Islet of Langerhans (tissue), 1 donor: Measurements from ENCODE around the gene SLC6A8.

ENCODE experiments used
- FAIRE-seq: peaks from one replicate; lab custom pipeline; 2011; peaks lifted over from hg19 to GRCh38; lab: Jason Lieb, UNC

The SLC6A8 gene

DNA sequence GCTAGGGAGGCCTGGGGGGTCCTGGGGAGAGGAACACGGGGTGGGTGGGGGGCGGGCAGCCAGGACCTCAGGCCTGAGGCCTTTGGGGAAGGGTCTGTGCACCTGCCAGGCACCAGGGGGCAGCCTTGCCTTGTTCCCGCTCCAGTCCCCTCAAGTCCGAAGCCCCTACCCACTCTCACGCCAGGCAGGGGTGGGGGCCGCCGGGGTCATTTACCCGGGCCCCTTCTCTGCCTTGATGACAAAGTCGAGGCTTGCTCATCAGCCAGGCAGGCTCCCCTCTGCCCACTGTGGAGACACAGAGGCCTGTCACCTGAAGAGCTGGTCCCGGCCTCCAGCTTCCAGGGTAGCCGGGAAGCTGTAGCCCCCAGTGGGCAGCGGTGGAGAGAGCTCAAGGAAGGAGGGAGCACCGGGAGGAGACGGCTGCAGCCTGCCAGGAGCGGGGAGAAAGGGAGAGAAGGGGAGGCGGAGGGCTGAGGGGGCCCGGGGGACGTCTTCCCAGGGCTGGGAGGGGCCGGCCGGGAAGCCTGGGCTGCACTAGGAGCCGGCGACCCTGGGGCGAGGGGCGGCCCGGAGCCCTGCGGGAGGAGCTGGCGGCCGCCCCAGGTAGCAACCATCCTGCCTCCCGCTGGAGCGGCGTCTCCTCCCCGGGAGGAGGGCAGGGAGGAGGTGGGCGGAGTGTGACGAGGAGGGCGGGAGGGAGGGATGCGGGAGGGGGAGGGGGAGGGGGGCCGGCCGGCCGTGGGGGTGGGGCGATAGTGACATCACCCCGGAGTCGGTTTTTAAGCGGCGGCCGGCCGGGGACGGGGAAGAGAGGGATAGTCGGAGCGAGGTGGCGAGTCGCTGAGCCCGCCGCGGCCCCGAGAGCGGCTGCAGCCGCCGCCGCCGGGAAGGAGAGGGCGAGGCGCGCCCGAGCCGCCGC is at the start of gene SLC6A8:
Gene SLC6A8 (plus strand): TSS at position 806 of the 919 bp plus-strand sequence. CDS start 649 bp downstream, outside the sequence.
- FAIRE-seq = no peak

DNA sequence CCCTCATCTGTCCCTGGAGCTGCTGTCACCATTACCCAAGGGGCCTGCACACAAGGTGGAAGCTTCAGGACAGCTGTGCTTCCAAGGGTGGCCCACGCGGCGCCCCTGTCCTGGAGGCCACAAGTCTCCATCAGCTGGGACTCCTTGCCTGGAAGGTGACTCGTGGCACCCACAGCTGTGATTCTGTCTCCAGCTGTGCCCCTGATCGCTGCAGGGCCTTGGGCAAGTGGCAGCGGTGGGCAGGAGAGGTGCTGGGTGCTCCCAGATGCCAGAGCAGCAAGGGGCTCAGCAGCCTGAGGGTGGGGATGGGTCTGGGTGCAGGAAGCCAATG is 49.7 kb upstream of the SLC6A8 start:
- no peak for FAIRE-seq

DNA sequence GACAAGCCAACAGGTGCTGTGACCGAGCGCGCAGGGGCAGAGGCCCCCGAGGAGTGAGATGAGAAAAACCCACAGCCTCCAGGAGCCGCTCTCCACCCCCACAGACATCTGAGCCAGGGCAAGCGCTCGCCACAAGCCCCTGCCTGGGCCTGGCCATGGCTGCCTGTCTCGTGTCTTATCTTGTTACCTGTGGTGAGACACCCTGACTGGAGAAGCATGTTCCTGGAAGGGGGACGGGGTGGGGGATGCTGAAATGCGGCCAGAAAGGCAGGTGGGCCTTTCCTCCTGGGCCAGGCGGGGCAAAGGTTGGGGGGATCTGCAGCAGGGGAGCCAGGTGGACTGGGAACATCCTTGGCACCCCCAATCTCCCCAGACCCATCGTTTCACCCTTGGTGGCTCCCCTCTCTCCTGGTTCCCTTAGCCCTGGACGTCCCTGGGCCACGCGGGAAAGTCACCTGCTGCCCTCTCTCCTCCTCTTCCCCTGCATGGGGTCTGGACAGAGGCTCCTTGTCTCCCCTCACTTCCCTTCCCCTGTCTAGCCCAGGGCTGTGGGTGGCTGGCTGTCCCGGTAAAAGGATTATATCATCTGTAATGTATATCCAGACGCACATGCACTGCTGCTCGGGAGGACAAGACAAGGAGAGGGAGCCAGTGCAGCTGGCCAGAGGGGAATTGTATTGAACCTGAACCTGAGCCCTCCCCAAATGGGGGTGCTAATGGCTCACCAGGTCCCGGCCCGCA is 49.1 kb upstream of the SLC6A8 start:
- no peak for FAIRE-seq

DNA sequence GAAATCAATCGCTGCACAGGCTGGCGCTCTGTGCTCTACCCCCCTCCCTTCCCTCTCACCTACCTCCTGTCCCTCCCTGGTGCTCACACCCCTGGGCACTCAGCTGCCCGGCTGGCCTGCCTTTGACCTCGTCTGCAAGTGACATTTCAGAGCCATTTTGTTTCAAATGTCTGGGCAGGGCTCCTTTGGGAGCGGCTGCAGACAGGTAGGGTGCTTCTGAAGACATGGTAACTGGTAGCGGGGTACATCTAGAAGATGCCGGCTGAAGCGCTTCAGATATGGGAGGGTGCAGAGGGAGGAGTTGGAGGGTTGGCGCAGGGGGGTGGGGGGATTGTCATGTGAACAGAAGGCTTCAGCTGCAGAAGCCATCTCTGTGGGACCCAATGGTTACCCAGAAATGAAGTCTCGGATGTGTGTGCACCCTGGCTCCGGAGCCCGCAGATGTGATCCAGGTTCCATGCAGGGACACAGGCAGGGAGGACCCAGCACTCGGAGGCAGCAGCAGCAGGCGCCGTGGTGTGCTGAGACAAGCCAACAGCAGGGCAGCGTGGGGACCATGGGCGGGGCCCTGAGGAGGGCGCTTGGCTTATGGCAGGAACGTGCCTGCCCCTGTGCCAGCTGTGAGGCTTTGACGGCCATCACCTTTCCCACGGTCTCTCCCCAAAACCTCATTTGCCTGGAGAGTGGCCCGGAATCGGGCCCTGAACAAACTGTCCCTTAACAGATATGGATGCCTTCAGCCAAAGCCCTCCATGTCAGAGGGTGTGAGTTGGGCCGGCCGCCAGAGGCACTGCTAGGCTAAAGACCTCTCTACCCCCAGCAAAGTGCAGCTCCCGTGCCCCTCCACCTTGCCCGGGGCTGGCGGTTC is 48.3 kb upstream of the SLC6A8 start:
- FAIRE-seq = no peak

DNA sequence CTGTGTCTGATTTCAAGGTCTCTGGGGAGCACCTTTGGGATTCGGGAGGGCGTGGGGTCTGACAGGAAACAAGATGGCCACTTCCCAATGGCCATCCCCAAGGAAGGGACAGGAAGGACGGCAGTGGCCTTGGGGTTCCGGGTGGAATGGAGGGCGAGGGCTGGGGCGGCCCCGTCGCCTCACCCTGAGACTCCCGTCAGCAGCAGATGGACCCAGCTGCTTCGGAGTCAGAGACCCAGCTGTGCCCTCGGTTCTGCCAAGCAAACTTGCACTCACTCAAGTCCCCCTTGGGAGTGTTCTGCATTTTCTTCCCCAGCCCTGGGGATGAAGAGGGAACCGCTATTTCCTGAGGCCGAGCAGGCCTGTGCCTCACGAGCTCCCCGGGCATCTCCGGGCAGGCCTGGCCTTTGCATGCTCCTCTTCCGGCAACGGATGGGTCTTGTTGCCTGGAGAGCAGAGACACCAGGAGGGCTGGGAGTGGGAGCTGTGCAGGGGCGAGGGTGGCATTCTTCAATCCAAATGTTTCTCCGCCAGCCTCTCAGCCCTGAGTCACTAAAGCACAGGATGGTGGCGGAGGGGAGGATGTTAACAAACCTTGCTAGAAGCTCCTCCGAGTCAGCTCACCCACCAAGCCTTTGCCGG is 47.6 kb upstream of the SLC6A8 start:
- no peak for FAIRE-seq

DNA sequence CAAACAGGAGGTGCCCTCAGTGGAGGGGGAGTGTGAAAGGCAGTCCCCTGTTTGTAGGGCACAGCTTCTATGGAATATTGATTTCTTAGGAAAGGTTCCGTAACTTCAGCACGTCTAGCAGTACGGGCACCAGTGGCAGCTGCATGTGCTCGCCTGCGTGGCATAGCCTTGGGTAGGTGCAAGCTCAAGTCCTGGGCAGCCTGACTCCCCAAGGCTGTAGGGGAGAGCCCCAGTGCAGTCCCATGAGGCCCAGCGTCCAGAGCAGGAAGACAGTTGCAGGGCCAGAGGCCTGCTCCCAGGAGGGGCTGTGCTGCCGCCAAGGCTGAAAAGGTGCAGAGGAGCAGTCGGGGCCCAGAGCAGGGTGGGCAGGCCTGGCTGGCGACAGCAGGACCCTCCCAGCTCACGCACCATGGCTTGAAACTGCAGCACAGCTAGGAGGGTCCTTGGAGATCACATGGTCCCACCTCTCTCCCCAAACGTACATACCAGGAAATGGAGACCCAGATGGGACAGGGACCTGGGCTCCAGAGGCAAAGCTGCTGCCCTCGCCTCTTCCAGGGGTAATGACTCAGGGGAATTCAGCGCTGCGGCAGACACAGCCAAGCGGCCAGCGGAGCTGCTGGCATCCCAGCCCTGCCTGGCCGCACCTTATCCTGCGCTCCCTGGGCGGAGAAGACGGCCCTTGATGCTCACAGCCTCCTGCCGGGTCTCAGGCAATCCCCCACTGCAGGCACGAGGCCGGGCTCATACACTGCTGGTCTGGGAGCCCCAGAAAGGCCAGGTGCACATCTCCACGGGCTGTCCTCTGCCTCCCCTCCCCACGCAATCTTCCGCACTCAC is 46.8 kb upstream of the SLC6A8 start:
- FAIRE-seq = no peak

DNA sequence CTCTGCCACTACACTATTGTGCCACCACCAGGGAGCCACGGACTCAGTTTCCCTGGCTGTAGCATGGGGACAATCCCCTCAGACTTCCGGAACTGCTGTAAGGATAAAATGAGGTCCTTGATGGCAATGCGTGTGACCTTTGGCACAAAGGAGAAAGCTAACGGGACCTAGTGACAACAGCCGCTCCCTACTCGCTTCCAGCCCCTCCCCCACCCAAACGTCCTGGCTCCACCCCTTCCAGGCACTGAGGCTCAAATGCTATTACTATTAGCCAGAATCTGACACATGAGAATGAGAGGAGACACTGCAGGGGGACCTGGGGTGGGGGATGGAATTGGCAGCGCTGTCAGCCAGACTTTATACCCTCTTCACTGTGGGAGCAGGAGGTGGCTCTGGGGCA is 46.1 kb upstream of the SLC6A8 start:
- FAIRE-seq = no peak

DNA sequence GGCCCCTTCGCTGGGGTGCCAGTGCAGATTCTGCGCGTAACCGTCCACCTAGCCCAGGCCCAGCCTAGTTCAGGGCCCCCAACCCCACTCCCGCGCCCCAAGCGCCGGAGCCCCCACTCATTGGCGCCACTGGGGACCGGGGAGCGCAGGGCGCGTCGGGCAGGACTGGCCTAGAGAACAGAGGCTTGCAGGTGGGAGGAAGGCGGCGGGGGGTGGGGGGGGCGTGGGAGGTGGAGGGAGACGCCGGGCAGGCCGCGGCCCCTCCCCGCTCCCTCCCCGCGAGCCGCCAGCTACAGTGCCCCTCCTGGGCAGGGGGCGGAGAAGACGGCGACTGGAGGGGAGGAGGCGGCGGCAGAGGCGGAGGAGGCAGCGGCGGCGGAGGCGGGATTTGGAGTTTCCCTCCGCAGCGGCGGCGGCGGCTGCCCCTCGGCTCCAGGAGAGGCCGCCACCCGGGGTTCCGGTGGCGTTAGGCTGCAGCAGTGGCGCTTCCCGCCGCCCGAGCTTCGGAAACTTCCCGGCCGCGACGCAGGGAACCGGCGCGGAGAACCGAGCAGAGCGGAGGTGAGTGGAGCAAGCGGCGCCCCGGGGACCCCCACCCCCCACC is 45.6 kb upstream of the SLC6A8 start:
- no peak for FAIRE-seq

DNA sequence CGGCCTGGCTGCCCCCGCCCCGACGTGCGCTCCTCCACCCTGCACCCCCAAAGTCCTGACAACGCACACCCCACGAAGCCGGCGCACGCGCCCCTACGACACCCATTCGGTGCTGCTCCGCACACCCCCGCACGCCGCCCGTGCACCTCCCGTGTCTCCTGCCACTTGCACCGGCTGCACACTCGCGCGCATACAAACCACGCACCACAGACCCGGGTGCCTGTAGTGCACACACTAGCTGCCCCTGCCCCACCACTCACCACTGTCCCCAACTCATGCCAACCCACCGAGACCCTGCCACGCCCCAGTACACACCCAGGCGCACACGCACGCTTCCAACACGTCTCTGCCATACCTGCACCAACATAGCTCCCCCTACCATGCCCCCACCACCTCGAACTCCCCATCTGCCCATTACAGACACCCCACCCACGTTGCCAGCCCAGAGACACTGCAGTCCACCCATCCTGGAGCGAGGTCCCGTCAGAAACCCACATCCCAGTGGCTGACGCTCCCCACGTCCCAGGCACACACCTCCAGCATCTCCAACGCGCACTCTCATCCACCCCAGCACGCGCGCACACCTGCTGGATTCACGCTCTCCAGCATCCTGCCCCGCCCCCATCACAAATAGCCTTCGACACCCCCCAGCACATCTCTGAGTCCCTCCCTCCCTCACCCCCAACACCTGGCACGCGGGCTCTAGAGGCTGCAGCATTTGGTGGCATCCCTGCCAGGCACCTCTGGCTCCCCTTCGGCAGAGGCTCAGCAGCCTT is 44.9 kb upstream of the SLC6A8 start:
- no peak for FAIRE-seq

DNA sequence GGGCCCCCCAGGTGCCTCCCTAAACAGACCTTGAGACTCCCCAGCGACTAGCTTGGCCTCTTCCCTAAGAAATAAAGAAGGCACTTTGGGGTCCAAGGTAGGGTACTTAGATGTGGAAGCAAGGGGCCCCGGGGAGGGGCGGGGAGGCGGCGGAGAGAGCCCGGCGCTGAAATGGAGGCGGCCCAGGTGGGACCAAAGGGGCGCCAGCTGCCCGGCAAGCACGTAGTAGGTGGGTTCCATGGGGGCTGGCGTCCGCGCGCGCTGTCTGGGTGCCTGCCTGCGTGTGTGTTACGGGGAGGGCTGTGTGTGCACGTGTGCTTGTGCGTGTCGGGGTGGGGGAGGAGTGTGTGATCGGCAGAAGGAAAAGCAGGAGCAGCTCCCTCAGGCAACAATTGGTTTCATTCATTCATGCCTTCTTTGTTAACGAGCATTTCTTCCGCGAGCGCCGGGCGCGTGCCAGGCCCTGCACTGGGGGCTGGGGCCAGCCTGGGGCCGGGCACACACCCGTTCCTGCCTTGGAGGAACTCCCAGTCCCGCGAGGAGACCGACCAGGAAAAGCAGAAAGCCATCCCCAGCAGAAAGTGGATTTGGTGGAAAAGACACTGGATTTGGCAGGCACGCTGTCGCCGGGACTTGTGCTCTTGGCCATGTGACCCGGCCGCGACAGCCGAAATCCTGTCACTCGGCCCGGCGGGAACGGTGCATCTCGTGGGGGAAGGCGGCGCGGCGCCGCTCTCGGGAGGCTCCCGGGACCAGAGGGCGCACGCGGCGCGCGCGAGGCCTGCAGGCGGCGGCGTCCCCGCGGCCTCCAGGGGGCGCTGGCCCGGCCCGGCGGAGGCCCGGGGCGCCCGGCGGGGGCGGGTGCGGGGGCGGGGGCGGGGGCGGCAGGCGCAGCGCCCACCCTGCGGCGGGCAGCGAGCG is 44.0 kb upstream of the SLC6A8 start:
- no peak for FAIRE-seq

DNA sequence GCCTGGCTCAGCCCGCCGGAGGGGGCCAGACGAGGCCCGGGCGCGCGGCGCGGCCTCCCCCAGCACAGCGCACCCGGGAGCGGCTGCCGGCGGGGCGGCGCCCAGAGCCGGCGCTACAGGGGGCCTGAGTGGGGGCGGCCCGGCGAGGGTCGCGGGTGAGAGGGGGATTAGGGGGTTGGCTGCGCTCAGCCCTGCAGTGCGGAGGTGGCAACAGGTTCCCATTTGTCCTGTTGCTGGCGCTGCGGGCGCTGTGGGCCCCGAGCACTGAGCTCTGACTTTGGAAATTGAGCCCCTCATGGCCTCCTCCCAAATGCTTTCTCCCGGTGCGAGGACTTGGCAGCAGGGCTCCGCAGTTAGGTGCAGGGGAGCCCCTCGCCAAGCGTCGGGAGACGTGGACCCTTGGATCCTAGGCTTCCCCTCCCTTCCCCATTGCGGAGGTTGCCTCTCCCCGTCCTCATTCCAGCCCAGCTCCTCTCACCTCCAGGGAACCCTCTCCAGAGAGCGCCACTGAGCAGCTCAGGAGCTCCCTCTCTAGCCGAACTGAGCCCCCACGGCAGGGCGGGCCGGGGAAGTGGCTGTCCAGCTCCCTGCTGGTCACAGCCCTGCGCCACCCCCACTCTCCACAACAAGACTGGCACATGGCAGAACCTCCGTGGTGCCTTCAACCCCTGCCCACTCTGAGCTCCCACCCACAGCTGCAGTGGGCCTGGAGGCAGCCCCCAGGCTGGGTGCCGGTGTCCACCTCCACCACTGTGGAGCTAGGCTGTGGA is 43.2 kb upstream of the SLC6A8 start:
- FAIRE-seq = no peak

DNA sequence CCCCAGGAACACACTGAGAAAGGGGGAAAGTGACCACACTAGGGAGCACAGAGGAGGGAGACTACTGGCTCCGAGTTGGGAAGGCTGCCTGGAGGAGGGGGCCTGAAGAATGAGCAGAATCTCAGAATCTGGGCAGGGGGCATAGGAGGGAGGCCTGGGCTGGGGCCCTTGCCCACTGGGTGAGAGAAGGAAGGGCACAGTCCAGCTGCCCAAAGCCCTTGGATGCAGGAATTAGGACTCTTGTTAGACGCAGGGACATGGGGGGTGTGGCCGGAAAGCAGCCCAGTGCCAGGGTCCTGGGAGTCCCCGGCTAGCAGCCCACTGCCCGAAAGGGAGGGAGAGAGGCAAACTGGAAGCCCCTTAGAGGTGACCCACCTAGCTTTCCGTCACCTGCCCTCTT is 42.6 kb upstream of the SLC6A8 start:
- FAIRE-seq = no peak

DNA sequence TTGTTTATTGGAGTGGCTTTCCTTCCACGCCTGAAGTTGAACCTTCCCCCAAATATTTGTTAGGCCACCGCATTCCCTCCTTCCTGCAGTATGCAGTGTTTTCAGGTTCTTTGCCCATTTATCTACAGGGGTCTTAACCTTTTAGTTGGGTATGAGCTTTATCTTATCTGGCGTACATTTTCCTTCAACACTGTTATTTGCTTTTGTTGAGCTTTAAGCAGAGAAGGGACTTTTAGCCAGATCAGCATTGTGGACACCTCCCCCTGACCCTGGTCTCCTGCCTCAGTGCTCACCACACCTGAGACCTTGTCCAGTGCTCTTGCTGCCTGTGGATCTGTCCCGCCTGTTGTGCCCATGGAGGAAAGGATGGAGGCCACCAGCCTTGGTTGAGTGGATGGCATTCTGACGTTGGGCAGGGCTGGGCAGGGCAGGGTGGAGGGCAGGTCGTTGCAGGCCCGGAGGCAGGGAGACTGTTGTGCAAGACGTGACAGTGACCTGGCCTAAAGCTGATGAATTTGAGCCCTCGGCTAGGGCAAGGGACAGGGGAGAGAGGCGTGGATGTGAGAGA is 41.7 kb upstream of the SLC6A8 start:
- FAIRE-seq = no peak

DNA sequence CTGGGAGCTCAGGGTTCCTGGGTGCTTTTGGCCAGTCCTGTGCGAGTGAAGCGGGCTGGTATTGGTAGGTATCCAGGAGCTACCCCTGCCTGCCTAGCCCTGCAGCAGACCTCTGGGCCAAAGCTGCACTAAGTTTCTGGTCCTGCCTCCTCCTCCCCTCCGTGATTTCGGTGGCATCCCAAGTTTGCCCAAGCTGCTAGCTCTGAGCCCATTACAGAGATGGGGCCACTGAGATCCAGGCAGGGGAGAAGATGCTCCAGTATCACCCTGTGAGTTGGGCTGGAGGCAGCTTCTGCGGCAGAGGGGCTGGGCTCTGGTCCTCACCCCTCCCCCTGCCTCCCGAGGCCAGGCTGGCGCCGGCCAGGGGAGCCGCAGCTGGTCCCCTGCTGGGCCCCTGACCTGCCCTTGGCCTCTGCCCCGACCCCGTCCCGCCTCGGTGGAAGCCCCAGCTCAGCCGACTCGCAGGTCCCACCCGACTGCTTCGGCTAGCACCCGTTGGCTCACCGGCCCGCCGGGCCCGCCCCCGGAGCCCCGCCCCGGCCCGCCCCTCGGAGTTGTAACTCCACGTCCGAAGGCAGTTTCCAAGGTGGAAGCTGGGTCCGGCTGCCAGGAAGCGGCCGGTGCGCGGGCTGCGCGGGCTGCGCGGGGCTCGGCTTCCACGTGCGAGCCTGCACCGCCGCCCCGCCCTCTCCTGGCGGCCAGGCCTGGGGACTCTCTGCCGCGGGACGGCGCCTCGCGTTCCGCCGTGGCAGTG is 40.9 kb upstream of the SLC6A8 start, which contains the start of gene DUSP9:
Gene DUSP9 (plus strand): TSS at position 584 of the 754 bp plus-strand sequence. CDS start 751 bp downstream, outside the sequence.
- FAIRE-seq = no peak

DNA sequence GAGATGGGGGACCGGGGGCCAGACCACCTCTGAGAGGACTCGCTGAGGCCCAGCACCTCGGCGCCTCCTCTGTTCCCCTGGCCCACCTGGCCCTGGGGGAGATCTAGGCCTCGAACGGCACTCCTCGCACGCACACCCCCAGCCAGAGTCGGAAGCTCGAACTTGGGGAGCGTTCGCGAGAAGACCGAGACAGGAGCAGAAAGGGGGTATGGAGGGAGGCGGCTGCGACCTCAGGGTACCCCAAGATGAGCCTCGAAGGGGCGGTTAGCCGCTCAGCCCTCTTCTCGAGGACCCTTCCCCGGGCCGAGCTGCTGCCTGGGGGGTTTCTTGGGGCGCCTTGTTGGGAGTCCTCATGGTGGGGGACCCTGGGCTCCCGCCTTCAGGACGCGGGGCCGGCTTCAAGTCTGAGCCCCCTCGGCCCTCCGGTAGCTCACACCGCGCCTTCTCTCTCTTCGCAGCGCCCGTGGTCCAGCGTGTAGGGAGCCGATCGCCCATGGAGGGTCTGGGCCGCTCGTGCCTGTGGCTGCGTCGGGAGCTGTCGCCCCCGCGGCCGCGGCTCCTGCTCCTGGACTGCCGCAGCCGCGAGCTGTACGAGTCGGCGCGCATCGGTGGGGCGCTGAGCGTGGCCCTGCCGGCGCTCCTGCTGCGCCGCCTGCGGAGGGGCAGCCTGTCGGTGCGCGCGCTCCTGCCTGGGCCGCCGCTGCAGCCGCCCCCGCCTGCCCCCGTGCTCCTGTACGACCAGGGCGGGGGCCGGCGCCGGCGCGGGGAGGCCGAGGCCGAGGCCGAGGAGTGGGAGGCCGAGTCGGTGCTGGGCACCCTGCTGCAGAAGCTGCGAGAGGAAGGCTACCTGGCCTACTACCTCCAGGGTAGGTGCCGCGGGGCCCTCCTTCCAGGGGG is 40.0 kb upstream of the SLC6A8 start:
- no peak for FAIRE-seq
